Neuron (in vitro differentiated cells): Measurements from ENCODE around the gene OSER1.
A peak's percentile ranks its signal among the peaks of the same experiment; 100 is the strongest.

Experiments
- H2AFZ ChIP-seq: one replicate; pipeline ENCODE4 v1.6.1; 2013; ENCODE audit warnings: low read depth, mild to moderate bottlenecking, inconsistent platforms, low read length, moderate library complexity
- H3K27me3 ChIP-seq: one replicate; pipeline ENCODE4 v1.6.1; 2013; ENCODE audit warnings: low read length; ENCODE audit not compliant: insufficient read depth
- H3K36me3 ChIP-seq: one replicate; pipeline ENCODE4 v1.6.1; 2013; ENCODE audit warnings: low read length; ENCODE audit not compliant: insufficient read depth
- H3K4me1 ChIP-seq: one replicate; pipeline ENCODE4 v1.6.1; 2013; ENCODE audit warnings: low read length; ENCODE audit not compliant: insufficient read depth
- H3K4me3 ChIP-seq: 2 replicates; pipeline ENCODE4 v1.5.1; 2013; ENCODE audit warnings: mild to moderate bottlenecking, low read length, moderate library complexity
- H3K9me3 ChIP-seq: one replicate; pipeline ENCODE4 v1.6.1; 2013; ENCODE audit warnings: low read length

The OSER1 gene

GRCh38 chr20:44187772-44188709 is 22.5 kb downstream of the OSER1 start:
- Histone ChIP-seq H3K4me1 (peaks cover 17% of the 10 kb centered on the region), H3K4me3 (no peak overlapping the region), H3K27me3 (peaks cover 25% of the 10 kb centered on the region), H3K9me3 (no peaks in the 10 kb centered on the region), H2AFZ (no peak overlapping the region), H3K36me3 (no peaks in the 10 kb centered on the region)

- Histone ChIP-seq H3K9me3 (no peaks in the 10 kb centered on the region), H3K4me3 (peak within 1 kb of the TSS; percentile 22), H3K4me1 (peaks cover 17% of the 10 kb centered on the region), H3K27me3 (peaks cover 26% of the 10 kb centered on the region), H3K36me3 (no peaks in the 10 kb centered on the region), H2AFZ (peak within 1 kb of the TSS; percentile 64)
Measured at GRCh38 chr20:44187054-44187771, 23.4 kb downstream of the OSER1 start, which contains the start of gene JPH2. JPH2 (minus strand) TSS chr20:44187188; CDS start chr20:44186705, 483 bp downstream.

- Histone ChIP-seq H3K4me3 (peak overlapping the region; percentile 22), H3K36me3 (no peaks in the 10 kb centered on the region), H3K9me3 (no peaks in the 10 kb centered on the region), H2AFZ (peak overlapping the region; percentile 64), H3K4me1 (peaks cover 17% of the 10 kb centered on the region), H3K27me3 (peaks cover 29% of the 10 kb centered on the region)
Measured at GRCh38 chr20:44186674-44187053, 23.9 kb downstream of the OSER1 start.

GRCh38 chr20:44186201-44186600 is 24.4 kb downstream of the OSER1 start:
- peaks cover 21% of the 10 kb centered on the region for H3K4me1 ChIP-seq
- H2AFZ ChIP-seq: no peak overlapping the region
- H3K4me3 ChIP-seq: no peak overlapping the region
- H3K27me3 ChIP-seq: peaks cover 31% of the 10 kb centered on the region
- H3K9me3 ChIP-seq: no peaks in the 10 kb centered on the region
- H3K36me3 ChIP-seq: no peaks in the 10 kb centered on the region

- Histone ChIP-seq H3K4me1 (peaks cover 27% of the 10 kb centered on the region), H2AFZ (no peak overlapping the region), H3K4me3 (no peak overlapping the region), H3K27me3 (peaks cover 31% of the 10 kb centered on the region), H3K36me3 (no peaks in the 10 kb centered on the region), H3K9me3 (no peaks in the 10 kb centered on the region)
Measured at GRCh38 chr20:44185574-44185973, 25.0 kb downstream of the OSER1 start.

- H2AFZ ChIP-seq: no peak overlapping the region
- no peaks in the 10 kb centered on the region for H3K36me3 ChIP-seq
- no peak overlapping the region for H3K4me3 ChIP-seq
- peaks cover 28% of the 10 kb centered on the region for H3K4me1 ChIP-seq
- H3K9me3 ChIP-seq: no peaks in the 10 kb centered on the region
- peaks cover 25% of the 10 kb centered on the region for H3K27me3 ChIP-seq
Measured at GRCh38 chr20:44183282-44183681, 27.3 kb downstream of the OSER1 start.

- Histone ChIP-seq H3K4me1 (peaks cover 24% of the 10 kb centered on the region), H3K36me3 (no peaks in the 10 kb centered on the region), H3K27me3 (peaks cover 21% of the 10 kb centered on the region), H3K9me3 (no peaks in the 10 kb centered on the region), H3K4me3 (no peak overlapping the region), H2AFZ (no peak overlapping the region)
Measured at GRCh38 chr20:44182863-44183262, 27.7 kb downstream of the OSER1 start.

- H3K4me3 ChIP-seq: no peak overlapping the region
- H3K36me3 ChIP-seq: no peaks in the 10 kb centered on the region
- H3K9me3 ChIP-seq: no peaks in the 10 kb centered on the region
- peaks cover 18% of the 10 kb centered on the region for H3K4me1 ChIP-seq
- H2AFZ ChIP-seq: no peak overlapping the region
- H3K27me3 ChIP-seq: peaks cover 15% of the 10 kb centered on the region
Measured at GRCh38 chr20:44182135-44182765, 28.3 kb downstream of the OSER1 start.

GRCh38 chr20:44181611-44182010 is 29.0 kb downstream of the OSER1 start:
- Histone ChIP-seq H3K4me1 (peaks cover 12% of the 10 kb centered on the region), H3K4me3 (no peak overlapping the region), H3K27me3 (peaks cover 11% of the 10 kb centered on the region), H3K36me3 (no peaks in the 10 kb centered on the region), H2AFZ (no peak overlapping the region), H3K9me3 (no peaks in the 10 kb centered on the region)

GRCh38 chr20:44180814-44181213 is 29.8 kb downstream of the OSER1 start:
- Histone ChIP-seq H3K4me3 (no peak overlapping the region), H3K36me3 (no peaks in the 10 kb centered on the region), H3K27me3 (peaks cover 11% of the 10 kb centered on the region), H2AFZ (no peak overlapping the region), H3K4me1 (peaks cover 12% of the 10 kb centered on the region), H3K9me3 (no peaks in the 10 kb centered on the region)

GRCh38 chr20:44176833-44177534 is 33.6 kb downstream of the OSER1 start:
- H3K4me3 ChIP-seq: no peak overlapping the region

GRCh38 chr20:44174996-44175765 is 35.4 kb downstream of the OSER1 start:
- H3K4me1 ChIP-seq: no peaks in the 10 kb centered on the region
- no peaks in the 10 kb centered on the region for H3K9me3 ChIP-seq
- H3K36me3 ChIP-seq: no peaks in the 10 kb centered on the region
- H3K27me3 ChIP-seq: peaks cover 7% of the 10 kb centered on the region
- no peak overlapping the region for H3K4me3 ChIP-seq
- H2AFZ ChIP-seq: no peak overlapping the region

More at GRCh38 chr20:44176833-44177534, 33.6 kb downstream of the OSER1 start:
- Histone ChIP-seq H2AFZ (no peak overlapping the region), H3K9me3 (no peaks in the 10 kb centered on the region), H3K27me3 (peaks cover 8% of the 10 kb centered on the region), H3K4me1 (peaks cover 12% of the 10 kb centered on the region), H3K36me3 (no peaks in the 10 kb centered on the region)
